Stimulated activated CD4-positive, alpha-beta T cell treated with anti-CD3 and anti-CD28 coated beads, Interleukin-1b, Interleukin-23, amount 100 ng/mL, for 4 hours (primary cell): Measurements from ENCODE around the gene SDK1.

ENCODE experiments used
- DNase-seq, 2 donors: peaks; one replicate each; pipeline ENCODE4 v3.0.0-alpha.2; 2020; ENCODE audit warnings: low read depth in 2 of 2

Gene SDK1

DNA sequence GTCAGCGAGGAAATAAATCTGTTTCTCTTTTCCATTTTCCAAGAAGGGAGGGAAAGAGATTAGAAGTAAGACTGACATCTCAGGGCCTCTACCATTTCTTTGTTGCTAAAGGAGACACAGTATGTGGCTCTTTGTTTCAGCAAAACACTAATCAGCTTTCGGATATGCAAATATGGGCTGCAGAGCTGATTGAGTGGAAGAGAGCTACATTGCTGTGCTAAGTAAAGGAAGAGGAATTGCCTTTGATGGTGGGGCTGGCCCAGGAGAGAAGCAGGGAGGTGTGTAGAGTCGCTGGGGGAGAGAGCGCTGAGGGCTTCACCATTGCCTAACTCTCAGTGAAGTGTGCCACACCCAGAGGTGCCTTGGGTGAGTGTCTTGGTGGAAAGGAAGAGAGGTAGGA lies 284.8 kb downstream of the SDK1 start:
- no peak for DNase-seq

DNA sequence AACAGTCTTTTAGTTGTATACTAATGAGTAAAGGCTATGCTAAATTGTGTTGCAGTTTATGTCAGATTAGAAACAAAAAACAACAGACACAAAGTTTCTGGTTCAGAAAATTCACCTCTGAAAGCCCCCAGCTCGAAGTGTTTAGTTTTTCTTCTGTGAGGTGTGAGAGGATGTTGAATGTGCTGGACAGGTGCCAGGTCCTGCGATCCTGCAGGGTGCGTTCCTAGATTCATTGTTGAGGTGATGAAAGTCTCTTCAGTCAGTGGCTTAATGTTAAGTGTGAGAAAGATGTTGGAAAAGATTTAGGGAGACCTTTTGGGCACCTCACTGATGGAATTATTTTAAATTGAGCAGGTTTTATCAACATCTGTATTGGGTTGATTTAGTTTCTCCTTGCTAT lies 287.3 kb downstream of the SDK1 start:
- no peak for DNase-seq

DNA sequence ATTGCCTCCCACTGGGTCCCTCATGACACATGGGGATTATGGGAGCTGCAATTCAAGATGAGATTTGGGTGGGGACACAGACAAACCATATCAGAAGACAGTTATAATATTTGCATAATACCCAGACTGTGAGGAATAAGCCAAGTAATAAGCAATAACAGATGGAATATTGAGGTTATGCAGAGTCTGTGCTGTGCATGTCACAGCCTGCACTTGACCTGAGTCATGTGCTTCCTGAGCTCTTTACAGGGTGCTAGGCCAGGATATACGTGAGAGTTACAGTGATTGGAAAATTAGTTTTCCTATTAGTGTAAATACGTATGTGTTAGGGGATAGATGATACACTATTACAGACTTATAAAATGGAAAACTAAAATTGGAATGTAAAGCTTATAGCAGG lies 288.7 kb downstream of the SDK1 start:
- no peak for DNase-seq

DNA sequence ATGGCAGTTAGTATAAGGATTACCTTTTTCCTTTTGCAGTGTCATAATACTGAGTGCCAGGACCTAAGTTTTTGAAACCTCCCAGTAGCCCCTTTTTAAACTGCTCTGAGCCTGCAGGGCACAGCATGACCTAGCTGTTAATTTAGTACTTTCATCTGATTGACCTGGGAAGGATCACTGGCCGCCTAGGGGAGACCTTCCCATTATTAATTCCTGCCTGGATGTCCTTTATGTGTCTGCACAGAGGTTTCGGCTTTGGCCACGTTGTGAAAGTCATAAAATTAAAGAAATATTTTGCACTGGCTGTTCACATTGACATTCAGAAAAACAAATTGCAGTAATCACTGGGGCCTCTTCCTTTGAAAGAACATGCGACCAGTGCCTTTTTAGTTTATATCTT lies 290.2 kb downstream of the SDK1 start:
- no peak for DNase-seq

DNA sequence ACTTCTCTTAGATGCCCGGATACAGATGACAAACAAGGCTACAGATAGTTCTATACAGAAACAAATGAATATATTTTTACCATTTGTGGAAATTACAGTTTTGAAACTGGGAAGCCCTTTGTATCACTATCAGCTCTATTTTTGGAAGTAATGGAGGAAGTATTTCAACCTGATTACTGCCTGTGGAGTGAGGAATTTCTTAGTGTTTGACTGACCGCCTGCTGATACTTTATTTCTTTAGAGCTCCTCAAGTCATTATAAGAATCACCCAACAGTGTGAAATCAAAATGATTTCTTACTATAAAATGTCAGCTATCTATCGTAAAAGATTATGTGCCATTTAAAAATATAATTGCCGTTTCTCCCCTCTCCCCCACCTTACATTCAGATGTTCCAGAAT lies 290.9 kb downstream of the SDK1 start:
- no peak for DNase-seq

DNA sequence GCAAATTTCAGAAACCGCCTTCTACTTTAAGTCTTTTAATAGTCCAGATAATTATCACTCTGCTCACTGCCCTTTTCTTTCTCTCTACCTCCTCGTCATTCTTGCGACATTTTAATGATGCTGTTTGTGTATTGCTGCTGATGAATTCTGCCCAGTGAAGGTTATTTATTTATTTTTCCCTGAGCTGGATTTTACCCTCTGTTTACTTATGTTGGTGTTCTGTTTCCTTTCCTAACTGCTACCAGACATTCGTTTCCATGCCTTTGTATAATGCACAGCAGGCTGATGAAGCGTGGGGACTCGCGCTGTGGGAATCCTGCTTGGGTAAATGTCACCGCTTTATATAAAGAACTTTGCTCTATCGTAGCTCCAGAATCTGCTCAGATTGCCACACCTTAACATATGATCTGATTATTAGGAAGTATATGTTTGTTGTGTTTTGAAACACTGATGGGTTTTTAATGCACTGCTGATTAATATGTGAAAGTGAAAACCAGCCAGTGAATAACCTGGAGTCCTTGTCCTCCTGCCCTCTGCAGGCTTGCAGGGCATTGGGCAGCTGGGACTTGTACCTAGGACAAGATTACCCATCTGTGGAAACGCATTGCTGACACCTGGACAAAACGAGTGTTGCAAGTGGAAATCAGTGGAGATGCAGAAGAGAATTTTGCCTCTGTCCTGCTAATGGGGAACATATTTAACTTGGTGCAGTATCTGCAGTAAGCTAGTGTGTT lies 291.5 kb downstream of the SDK1 start:
- no peak for DNase-seq

DNA sequence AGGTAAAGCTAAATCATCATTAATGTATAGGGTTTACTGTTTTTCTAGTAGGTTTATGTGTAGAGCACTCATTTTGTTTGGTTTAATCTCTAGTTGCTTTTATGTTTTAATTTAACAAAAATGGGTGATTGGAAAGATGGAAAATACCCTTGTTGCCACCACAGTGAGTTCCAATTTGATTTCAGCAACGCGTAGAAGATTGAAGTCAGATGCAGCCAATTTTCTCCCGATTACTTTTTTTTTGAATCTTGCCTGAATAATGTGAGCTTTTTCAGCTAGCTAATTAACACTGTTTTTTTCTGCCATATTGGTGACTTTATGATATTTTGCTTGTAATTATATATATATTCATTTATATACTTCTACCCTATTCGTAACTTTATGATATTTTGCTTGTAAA lies 293.8 kb downstream of the SDK1 start:
- DNase-seq = no peak

DNA sequence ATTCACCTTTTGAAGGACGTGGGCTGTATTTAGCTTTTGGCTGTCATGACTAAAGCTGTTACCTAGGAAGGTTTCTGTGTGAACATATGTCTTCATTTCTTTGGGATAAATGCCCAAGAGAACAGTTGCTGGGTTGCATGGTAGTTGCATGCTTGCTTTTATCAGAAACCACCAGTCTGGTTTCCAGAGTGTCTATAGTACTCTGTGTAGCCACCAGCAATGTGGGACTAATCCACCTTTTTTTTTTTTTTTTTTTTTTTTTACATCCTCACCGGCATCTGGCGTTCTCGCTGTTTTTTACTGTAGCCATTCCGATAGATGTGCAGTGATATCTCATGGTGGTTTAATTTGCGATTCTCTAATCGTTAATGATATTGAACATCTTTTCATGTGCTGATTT lies 297.8 kb downstream of the SDK1 start:
- DNase-seq = no peak

DNA sequence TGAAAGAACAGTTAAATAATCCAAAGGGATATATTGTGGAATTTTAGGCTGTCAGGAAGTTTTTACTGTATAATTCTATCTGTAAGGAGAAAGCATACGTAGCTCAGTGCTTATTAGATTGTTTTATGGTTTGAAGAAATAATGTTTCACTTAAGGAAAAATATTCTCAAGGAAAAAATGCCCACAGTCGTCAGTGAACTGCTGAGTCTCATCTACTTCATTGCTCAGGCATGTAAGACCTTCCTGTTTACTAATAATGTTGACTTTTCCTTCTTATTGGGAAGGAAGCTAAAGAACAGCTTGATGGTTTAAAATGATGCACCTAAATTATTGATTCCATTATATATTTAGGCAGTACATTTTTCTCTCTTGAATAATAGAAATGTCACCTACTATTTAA lies 304.2 kb downstream of the SDK1 start:
- no peak for DNase-seq

DNA sequence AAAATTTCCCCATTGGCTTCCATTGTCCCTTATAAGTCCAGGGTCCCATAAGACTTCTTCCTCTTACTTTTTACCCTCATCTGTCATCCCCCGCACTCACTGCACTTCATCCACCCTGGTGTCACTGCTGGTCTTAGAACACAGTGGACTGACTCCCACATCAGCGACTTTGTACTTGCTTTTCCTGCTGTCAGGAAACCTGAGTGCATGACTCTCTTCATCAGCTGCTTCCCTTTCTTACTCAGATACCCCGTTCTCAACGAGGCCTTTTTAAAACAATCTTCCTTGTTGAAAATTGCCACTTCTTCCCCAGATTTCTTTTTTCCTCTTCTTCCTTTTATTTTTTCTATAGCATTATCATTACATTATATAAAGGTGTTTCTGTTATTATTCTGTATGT lies 305.4 kb downstream of the SDK1 start:
- no peak for DNase-seq

DNA sequence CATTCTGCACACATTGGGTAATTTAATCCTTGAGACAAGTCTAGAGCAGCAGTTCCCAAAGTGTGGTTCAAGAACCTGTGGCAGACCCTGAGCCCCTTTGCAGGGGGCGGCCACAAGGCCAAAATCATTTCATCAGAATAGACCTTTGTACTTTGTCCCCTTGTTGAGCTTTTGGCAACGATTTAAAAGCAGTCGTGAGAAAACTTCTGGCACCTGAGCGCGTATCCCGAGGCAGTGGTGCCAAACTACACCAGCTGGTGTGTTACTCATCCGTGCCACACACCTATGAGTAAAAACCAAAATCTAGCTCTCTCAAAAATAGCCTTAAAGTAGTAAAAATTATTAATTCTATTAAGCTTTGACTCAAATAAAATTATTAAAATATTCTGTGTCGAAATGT lies 306.8 kb downstream of the SDK1 start:
- DNase-seq = no peak

DNA sequence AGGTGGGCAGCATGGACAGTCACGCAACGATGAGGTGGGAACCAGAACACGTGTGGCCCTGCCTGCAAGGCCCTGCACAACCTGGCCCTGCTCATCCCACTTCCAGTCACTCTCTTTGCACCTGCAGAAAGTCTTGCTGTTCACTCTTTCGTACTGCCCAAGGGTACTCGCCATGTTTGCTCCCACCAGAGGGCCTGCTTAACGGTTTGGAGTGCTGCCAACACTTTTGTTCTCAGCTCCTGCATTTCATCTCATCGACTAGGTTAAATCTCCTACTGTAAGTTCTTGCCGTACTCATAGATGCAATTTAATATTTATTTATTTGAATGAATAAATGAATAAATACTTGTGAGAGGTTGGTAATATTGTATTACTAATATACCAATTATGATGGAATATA lies 315.3 kb downstream of the SDK1 start:
- no peak for DNase-seq

DNA sequence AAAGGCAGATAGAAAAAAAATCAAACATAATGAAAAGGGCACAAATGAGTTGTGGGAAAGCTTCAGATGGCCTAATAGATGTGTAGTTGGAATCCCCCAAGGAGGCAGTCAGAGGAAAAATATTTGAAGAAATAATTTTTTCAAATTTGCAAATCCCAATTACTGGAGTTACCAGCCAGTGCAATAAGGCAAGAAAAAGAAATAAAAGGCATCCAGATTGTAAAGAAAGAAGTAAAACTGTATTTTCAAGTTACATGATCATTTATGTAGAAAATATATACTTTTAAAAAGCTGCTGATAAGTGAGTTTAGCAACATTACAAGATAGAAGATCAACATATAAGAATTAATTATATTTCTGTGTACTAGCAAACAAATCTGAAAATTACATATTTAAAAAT lies 329.0 kb downstream of the SDK1 start:
- no peak for DNase-seq

DNA sequence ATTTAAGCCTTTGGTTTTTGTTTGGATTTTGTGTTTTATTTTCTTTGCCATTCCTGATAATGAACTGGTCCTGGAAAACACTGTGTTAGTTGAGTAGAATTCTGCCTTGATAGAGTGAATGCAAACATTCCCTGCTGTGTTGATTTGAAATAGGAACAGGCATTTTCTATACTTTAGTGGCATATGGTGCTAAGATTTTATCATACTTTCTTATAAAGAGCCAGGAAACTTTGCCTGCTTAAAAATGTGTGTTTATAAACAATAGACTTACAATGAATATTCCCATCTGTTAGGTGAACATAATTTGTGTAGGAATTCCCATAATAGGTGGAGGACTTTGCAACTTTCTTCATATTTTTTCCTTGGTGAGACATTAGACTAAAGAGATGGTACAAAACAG lies 333.3 kb downstream of the SDK1 start:
- DNase-seq = no peak

DNA sequence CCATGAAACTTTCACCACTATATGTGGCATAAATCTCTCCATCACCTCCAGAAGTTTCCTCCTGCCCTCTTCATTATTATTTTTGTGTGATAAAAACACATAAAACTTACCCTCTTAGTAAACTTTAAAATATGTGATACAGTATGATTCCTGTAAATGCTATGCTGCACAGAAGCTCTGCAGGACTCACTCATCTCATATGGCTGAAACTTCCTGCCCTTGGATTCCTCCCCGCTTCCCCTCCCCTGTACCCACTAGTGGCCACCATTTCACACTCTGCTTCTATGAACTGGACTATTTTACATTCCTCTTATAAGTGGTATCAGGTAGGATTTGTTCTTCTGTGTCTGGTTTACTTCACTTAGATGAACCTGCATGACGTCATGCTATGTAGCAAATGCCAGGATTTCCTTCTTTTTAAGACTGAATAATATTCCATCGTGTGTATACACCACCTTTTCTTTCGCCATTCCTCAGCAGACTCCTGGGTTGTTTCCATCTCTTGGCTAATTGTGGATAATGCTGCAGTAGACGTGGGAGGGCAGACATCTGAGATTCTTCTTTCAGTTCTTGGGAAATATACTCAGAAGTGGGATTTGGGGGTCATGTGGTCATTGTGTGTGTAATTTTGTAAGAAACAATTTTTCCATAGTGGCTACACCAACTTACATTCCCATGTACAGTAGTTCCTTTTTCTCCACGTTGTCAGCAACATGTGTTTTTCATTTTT lies 335.2 kb downstream of the SDK1 start:
- DNase-seq = no peak

DNA sequence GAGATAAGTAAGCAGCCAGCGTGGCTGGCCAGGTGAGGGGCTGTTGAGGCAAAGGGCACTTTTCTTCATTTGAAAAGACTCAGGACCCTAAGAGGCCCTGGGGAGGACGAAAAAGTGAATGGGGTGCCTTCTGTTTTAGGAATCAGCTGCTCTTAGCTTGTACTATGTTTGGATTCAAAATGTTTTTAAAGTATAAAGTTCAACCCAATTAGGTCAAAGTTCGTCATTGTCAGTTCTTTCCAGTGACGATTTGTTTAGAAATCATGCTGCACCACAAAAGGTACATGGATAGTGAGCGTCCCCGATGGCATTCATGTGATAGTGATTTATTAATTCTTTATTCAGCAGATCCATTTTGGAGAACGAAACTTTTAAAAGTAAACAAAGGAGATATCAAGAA lies 338.2 kb downstream of the SDK1 start:
- DNase-seq = no peak

DNA sequence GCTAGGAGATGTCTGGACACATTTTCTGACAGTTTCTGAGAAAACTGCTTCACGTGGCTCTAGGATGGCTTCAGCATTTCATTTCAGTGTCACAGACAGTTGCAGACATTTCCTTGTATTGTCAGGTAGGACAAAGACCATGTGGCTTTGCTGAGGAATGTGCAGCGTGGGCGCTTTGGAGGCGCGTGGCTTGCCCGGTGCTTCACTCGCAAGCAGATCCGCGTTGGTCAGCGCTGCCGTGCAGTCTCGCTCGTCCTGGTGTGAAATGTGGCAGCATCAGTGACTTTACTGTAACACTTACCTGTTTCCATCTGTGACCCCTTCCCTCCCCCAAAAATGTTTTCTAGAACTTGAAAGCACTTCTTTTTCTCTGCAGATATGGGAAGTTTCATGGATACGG lies 340.5 kb downstream of the SDK1 start:
- DNase-seq = no peak

DNA sequence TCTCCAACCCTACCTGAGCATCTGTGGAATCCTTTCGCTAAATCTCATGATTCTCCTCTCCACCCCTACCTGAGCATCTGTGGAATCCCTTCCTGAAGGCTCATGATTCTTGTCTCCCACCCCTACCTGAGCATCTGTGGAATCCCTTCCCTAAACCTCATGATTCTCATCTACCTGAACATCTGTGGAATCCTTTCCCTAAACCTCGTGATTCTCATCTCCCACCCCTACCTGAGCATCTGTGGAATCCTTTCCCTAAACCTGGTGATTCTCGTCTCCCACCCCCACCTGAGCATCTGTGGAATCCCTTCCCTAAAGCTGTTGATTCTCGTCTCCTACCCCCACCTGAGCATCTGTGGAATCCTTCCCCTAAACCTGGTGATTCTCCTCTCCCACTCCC lies 342.0 kb downstream of the SDK1 start:
- no peak for DNase-seq

DNA sequence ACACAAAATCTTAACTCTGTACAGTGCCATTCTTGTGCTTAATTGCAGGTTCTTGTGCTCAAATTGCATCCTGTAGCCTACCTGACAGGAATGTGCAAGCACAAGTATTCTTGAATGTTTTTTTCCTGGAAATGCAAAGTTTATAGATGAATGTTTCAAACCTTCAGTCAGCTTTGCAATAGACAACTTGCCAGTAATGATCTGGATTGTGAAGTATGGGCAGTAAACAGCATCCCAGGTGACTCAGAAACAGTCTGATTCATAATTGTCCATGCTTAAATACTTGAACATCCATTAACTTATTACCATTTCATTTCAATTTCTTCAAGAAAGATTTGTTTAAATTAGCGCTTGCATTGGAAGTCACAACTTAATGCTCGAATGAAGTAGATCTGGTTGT lies 347.2 kb downstream of the SDK1 start:
- no peak for DNase-seq

DNA sequence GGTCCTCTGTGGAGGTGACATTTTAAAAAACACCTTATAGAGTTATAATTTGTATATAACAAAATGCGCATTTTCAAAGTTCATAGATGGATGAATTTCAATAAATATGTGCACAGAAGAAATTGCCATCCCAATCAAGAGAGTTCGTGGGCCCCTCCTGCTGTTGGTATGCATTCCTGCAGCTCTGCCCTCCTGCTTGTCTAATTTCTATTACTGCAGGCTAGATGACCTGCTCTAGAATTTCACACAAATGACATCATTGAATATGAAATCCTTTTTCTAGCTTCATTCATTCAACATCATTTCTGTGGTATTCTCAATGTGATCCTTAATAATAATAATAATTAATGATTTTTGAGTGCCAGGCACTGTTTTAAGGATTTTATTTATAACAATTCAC lies 348.2 kb downstream of the SDK1 start:
- DNase-seq = no peak

DNA sequence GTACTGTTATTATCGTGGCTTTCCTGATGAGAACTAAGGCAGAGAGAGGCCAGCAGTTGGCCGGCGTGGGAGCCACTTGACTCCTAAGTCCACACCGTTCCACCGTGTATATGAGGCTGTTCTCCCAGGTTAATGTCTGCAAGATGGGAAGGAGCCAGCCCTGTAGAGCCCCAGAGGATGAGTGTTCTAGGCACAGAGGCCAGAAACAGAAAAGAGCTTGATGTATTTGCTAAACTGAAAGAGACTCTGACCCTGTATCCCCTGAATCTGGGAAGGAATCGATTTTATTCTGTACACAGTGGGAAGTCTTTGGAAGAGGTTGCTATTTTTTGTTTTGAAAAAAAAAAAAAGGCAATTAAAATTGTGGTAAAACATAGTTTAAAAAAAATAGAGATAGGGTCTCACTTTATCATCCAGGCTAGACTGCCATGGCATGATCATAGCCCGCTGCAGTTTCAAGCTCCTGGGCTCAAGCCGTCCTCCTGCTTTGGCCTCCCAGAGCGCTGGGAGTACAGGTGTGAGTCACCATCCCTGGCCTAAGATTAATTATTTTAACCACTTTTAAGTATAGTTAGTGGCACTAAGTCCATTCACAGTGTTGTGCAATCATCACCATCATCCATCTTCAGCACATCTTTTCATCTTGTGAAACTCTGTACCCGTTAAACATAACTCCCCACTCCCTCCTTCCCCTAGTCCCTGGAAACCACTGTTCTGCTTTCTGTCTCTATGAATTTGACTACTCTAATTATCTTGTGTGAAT lies 348.8 kb downstream of the SDK1 start:
- DNase-seq = no peak

DNA sequence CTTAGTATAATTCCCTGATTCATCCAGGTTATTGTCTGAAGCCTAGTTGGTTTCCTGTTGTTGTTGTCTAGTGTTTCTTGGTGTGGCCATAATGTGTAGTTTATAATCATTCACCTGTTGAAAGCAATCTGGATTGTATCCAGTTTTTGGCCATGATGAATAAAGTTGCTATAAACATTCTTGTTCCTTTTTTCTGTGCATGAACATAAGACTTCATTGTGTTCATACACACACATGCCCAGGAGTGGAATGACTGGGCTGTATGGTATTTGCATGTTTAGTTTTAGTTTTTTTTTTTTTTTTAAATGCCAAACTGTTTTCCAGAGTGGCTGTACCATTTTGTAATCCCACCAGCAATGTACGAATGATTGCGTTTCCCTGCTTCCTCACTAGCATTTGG lies 349.8 kb downstream of the SDK1 start:
- DNase-seq = no peak

DNA sequence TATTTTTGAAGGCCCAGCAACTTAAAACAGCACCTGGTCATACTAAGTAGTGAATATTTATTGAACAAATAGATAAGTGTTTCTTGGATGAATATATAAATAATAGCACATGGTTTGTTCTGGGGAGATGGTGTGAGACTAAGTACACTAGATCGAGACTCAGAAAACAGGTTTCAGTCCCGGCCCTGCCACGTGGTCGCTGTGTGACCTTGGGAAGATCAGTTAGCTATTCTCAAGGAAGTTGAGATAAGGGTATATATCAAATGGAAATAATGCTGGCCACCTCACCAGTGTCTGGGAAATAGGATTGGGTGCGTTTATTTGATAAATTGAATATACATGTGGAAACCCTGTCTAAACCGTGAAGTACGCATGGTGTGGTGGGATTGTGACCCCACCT lies 354.6 kb downstream of the SDK1 start:
- no peak for DNase-seq
